Smooth muscle cell (in vitro differentiated cells): ENCODE data around the gene ADIPOR2. TPM values are rescaled to one million over a fixed set of nuclear protein-coding genes. Genes with fewer than 3 reads are reported as not detected.
A peak's percentile ranks its signal among the peaks of the same experiment; 100 is the strongest.

Experiments used
- DNase-seq: peaks from one replicate; lab custom pipeline; 2025; ENCODE audit not compliant: unreplicated experiment; lab: John Stamatoyannopoulos, UW
- H2AFZ ChIP-seq: fragments of 200-600 bp; sonication (generic); 2 replicates; pipeline ENCODE4 v1.6.0; 2016; ENCODE audit warnings: antibody characterized with exemption, low read depth, mild to moderate bottlenecking
- H3F3A ChIP-seq: fragments of 200-600 bp; sonication (generic); 2 replicates; pipeline ENCODE4 v1.6.0; 2017; ENCODE audit warnings: antibody characterized with exemption, low read depth
- H3K27ac ChIP-seq: fragments of 200-600 bp; sonication (generic); 2 replicates; pipeline ENCODE4 v1.5.1; 2016; ENCODE audit warnings: low read depth, mild to moderate bottlenecking
- H3K27me3 ChIP-seq: fragments of 200-600 bp; sonication (generic); 2 replicates; pipeline ENCODE4 v1.6.1; 2016; ENCODE audit warnings: low read depth, mild to moderate bottlenecking
- H3K36me3 ChIP-seq: fragments of 200-600 bp; sonication (generic); 2 replicates; pipeline ENCODE4 v1.5.1; 2016; ENCODE audit warnings: low read depth
- H3K4me1 ChIP-seq: fragments of 200-600 bp; sonication (generic); 2 replicates; pipeline ENCODE4 v1.5.1; 2016; ENCODE audit warnings: low read depth
- H3K4me2 ChIP-seq: fragments of 200-600 bp; sonication (generic); 2 replicates; pipeline ENCODE4 v1.6.0; 2016; ENCODE audit warnings: mild to moderate bottlenecking
- H3K4me3 ChIP-seq: fragments of 200-600 bp; sonication (generic); 2 replicates; pipeline ENCODE4 v1.5.1; 2016; ENCODE audit warnings: mild to moderate bottlenecking
- H3K79me2 ChIP-seq: fragments of 200-600 bp; sonication (generic); 2 replicates; pipeline ENCODE4 v1.6.0; 2016; ENCODE audit warnings: low read depth, mild to moderate bottlenecking
- H3K9ac ChIP-seq: fragments of 200-600 bp; sonication (generic); 2 replicates; pipeline ENCODE4 v1.6.0; 2016; ENCODE audit warnings: low read depth
- H3K9me3 ChIP-seq: fragments of 200-600 bp; sonication (generic); replicated peaks from 2 replicates; pipeline ENCODE4 v1.5.1; 2016; ENCODE audit warnings: low read depth
- H4K20me1 ChIP-seq: fragments of 200-600 bp; sonication (generic); 2 replicates; pipeline ENCODE4 v1.6.0; 2016; ENCODE audit warnings: low read depth
- CTCF ChIP-seq: fragments of 200-600 bp; sonication (generic); IDR thresholded peaks from 2 replicates; pipeline ENCODE4 v1.5.1; 2017; ENCODE audit warnings: borderline replicate concordance, mild to moderate bottlenecking, antibody characterized with exemption; ENCODE audit not compliant: insufficient read depth, poor library complexity, severe bottlenecking
- WGBS: methylation state at CpG from one replicate; pipeline ENCODE4 v1.1.7; 2016; ENCODE audit warnings: low lambda C conversion rate; 5-methylcytosine and 5-hydroxymethylcytosine counted together
- polyA plus RNA-seq: library from polyadenylated mRNA; unstranded; fragments of >200 nt; fragmentation: Nextera tagmentation; extraction: Ambion mirVana; gene quantifications from 2 replicates; pipeline ENCODE4 v1.2.1, GENCODE V29; 2016
- total RNA-seq: library from RNA; depleted of rRNA; stranded (reverse); fragments of >200 nt; gene quantifications from 2 replicates; pipeline ENCODE4 v1.2.3, GENCODE V29; 2014

The ADIPOR2 gene
- total and polyA plus RNA-seq, 2 experiments from 2014 or later = 7.0 to 34.1 TPM

- Histone ChIP-seq H4K20me1 (peaks cover 99% of the 10 kb centered on the region), H2AFZ (no peak overlapping the region), H3K9ac (no peak overlapping the region), H3K4me2 (no peak overlapping the region), H3K27ac (no peak overlapping the region), H3K4me3 (no peak overlapping the region), H3K36me3 (no peaks in the 10 kb centered on the region), H3K27me3 (no peaks in the 10 kb centered on the region), H3K79me2 (peaks cover 4% of the 10 kb centered on the region), H3K9me3 (no peaks in the 10 kb centered on the region), H3F3A (peaks cover 4% of the 10 kb centered on the region), H3K4me1 (no peaks in the 10 kb centered on the region)
- WGBS = 58% methylated on average over 2 of the region's 2 CpGs
- TF ChIP-seq CTCF = no peak
- DNase-seq = no peak
Measured at GRCh38 chr12:1782215-1782614, 91.3 kb downstream of the ADIPOR2 start.

- H4K20me1 ChIP-seq = peaks cover 61% of the 10 kb centered on the region
- no peaks in the 10 kb centered on the region for H3K9me3 ChIP-seq
- no peak overlapping the region for H3K9ac ChIP-seq
- WGBS = 91% methylated on average over 6 of the region's 6 CpGs
- no peak overlapping the region for H3K4me2 ChIP-seq
- H2AFZ ChIP-seq = no peak overlapping the region
- DNase-seq = no peak
- no peak for TF ChIP-seq CTCF
- no peaks in the 10 kb centered on the region for H3K79me2 ChIP-seq
- H3K4me1 ChIP-seq = no peaks in the 10 kb centered on the region
- no peaks in the 10 kb centered on the region for H3K27me3 ChIP-seq
- H3F3A ChIP-seq = no peaks in the 10 kb centered on the region
- H3K36me3 ChIP-seq = no peaks in the 10 kb centered on the region
- H3K4me3 ChIP-seq = no peak overlapping the region
- H3K27ac ChIP-seq = no peak overlapping the region
Measured at GRCh38 chr12:1787714-1788113, 96.8 kb downstream of the ADIPOR2 start.

- H3K4me1 ChIP-seq = no peaks in the 10 kb centered on the region
- no peaks in the 10 kb centered on the region for H3K36me3 ChIP-seq
- no peaks in the 10 kb centered on the region for H3K79me2 ChIP-seq
- H3F3A ChIP-seq = no peaks in the 10 kb centered on the region
- H3K27me3 ChIP-seq = no peaks in the 10 kb centered on the region
- H3K4me2 ChIP-seq = no peak overlapping the region
- TF ChIP-seq CTCF = no peak
- no peaks in the 10 kb centered on the region for H3K9me3 ChIP-seq
- H3K27ac ChIP-seq = no peak overlapping the region
- no peak overlapping the region for H3K9ac ChIP-seq
- DNase-seq = no peak
- 86% methylated on average over 7 of the region's 7 CpGs for WGBS
- H3K4me3 ChIP-seq = no peak overlapping the region
- no peak overlapping the region for H2AFZ ChIP-seq
- peaks cover 34% of the 10 kb centered on the region for H4K20me1 ChIP-seq
Measured at GRCh38 chr12:1790444-1790843, 99.6 kb downstream of the ADIPOR2 start.

- Histone ChIP-seq H3K4me3 (no peak overlapping the region), H2AFZ (no peak overlapping the region), H3K27ac (no peak overlapping the region), H3F3A (no peaks in the 10 kb centered on the region), H3K4me1 (no peaks in the 10 kb centered on the region), H3K79me2 (no peaks in the 10 kb centered on the region), H3K4me2 (no peak overlapping the region), H4K20me1 (peaks cover 26% of the 10 kb centered on the region), H3K36me3 (no peaks in the 10 kb centered on the region), H3K9me3 (no peaks in the 10 kb centered on the region), H3K27me3 (no peaks in the 10 kb centered on the region), H3K9ac (no peak overlapping the region)
- TF ChIP-seq CTCF = peak; percentile 70
- DNase-seq = no peak
- WGBS = 55% methylated on average over 10 of the region's 10 CpGs
Measured at GRCh38 chr12:1791104-1791841, 100.4 kb downstream of the ADIPOR2 start.
